HG02588 (cell line): ENCODE results near the gene TXLNG.

Experiments
- ATAC-seq: cut with Tn5 transposase; IDR thresholded peaks from one replicate; pipeline ENCODE4 v1.9.1; 2021; ENCODE audit warnings: mild to moderate bottlenecking, moderate library complexity; ENCODE audit not compliant: unreplicated experiment

TXLNG gene

GRCh38 chrX:16870095-16870861 lies 84.0 kb downstream of the TXLNG start, which contains the start of gene RBBP7:
RBBP7 (minus strand) TSS chrX:16870362; CDS start chrX:16870053, 309 bp downstream.
- peak; percentile 83 for ATAC-seq

DNA sequence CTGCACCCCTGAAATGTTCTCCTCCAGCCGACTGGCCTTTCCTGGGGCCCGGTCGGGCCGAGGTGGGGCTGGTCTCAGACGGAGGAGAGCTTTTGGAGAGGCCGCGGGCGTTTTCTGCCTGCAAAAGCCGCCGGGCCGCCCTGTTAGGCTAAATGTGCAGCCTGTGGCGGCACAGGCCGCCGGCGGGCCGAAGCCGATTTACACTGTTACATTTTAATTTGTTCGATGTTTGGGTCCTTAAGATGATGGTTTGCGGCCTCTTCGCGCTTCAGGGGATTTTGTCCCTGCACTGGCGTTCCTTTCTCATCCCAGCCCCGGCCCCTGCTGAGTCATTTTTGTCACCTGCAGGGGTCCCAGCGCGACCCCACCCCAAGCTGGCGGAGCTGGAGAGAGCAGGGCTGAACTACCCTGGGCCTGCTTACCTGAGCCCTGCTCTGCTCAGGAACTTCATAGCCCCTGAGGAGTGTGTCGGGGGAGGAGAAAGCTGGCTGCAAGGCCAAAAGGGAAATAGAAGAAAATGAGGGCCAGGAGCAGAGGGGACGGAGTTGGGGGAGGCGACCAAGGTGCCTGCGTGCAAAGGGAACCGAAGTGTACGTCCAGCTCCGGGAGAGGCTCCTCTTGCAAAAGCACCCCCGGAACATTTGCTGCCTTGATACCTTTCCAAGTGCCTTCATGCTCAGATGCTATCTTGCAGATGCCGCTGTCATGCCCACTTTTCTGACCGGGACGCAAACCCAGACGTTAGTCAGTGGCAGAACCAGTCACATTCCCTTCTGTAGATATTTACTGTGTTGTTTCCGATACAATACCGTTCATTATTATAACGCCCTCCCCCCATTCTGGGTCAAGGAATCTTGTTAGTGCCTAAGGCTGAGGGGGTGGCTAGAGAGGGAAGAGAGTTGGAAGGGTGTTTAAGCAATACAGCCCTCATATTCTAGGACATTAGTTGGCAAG lies 84.9 kb downstream of the TXLNG start:
- peak; percentile 16 for ATAC-seq

- no peak for ATAC-seq
Measured at GRCh38 chrX:16873106-16873505, 86.8 kb downstream of the TXLNG start.

DNA sequence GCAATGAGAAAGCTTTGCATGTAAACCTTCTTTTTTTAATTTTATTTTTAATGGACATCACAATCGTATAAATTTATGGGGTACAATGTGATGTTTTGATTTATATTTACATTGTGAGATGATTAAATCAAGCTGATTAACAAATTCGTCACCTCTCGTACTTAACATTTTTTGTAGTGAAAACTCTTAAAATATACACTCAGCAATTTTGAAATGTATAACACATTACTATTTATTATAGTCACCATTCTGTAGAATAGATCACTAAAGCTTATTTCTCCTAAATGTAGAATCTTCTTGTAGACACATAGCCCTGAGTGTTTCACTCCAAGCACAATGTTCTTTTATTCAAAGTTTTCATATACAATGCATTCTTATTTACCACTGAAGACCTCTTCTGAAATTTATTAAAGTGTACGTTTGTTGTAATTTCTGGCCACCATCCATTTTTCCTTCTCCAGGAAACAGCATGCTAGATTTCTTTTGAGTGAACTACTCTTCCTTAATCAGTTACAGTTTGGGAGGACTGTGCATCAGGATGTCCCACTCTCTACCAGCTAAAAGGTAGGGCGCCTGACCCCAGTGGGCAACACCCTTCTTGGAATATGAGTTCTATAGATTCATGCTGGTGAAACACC lies 88.3 kb downstream of the TXLNG start:
- ATAC-seq: no peak

GRCh38 chrX:16876696-16877095 lies 90.4 kb downstream of the TXLNG start:
- ATAC-seq: no peak

DNA sequence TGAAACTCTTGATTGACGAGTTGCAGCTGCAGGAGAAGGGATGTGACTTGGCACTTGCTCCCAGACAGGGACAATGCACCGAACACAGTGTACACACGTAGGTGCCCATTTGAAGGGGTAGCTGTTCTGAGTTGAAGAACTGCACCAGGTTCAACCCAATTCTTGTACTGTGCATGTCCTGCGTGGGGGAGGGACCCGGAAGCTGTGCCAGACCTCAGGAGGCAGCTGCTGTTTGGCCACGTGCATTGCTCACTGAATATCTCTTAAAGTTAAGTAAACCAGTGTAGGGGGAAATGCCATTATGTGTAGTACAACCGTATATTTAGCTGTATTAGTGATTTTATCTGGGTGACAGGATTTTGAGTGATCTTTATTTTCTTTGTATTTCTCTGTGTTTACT lies 95.9 kb downstream of the TXLNG start:
- peak; percentile 47 for ATAC-seq

DNA sequence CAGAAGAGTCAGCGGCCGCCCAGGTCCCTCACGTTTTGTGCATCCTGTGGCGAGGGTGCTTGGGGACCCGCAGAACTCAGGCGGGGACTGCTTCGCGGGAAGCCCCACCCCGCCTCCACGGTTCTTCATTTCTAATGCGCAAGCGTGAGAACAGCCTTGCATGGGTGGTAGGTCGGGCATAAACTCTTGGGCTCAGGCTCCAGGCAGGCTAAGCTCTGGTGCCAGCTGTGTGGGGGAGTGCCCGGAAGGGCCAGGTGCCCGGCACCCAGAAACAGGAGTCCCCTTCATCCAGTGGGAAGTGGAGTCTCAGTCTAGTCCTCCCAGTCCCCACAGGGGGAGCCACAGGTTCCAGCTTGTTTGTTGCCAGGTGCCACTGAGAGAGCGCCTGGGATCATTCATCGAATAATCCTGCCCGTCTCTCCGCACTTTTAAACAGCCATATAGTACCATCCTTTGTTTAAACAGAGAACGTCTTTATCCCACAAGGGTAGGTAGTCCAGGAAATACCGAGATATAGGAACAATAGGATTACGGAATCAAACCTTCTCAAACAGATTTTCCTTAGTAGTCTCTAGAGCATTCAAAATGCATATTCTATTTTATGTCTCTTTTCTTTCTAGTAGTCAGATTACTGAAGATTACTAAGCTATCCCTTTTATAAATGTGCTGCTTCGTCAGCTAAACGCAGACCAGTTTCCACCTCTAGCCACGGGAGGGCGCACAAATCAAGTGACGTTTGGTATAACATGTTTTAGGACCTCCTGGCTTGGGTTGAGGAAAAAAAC lies 96.6 kb downstream of the TXLNG start:
- peak; percentile 77 for ATAC-seq

DNA sequence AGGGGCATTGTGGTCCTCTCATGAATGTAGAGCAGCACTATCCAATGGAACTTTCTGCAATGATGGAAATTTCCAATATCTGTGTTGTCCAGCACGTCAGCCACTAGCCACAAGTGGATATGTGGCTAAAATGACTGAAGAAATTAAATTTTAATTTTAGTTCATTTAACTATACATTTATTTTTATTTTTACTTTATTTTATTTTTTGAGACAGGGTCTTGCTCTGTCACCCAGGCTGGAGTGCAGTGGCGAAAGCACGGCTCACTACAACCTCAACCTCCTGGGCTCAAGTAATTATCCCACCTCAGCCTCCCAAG lies 97.2 kb downstream of the TXLNG start:
- no peak for ATAC-seq

- ATAC-seq: no peak
Measured at GRCh38 chrX:16885628-16886027, 99.4 kb downstream of the TXLNG start.

- ATAC-seq: peak; percentile 73
Measured at GRCh38 chrX:16892504-16893362, 106.5 kb downstream of the TXLNG start.
